IMR-90 (cell line): ENCODE data around the gene KLK14. TPM values are rescaled to one million over a fixed set of nuclear protein-coding genes. Genes with fewer than 3 reads are reported as not detected.

Experiments used
- ATAC-seq: fragments of 200-7000 bp; cut with Tn5 transposase; 2 replicates; pipeline ENCODE4 v1.9.1; 2020; ENCODE audit warnings: low read depth, mild to moderate bottlenecking, moderate library complexity
- BruUV-seq: library from RNA; stranded (reverse); fragments of 400-500 nt; replicated peaks from 2 replicates; lab custom pipeline; 2021; lab: Mats Ljungman, UMichigan
- CTCF ChIA-PET: fragments of 300-600 bp; formaldehyde crosslinking; extraction: SDS; loops from one replicate; lab custom pipeline; 2021; ENCODE audit warnings: antibody characterized with exemption; lab: Yijun Ruan, JAX
- POLR2A ChIA-PET: fragments of 300-600 bp; sonication (Branson Sonifier 250); formaldehyde crosslinking; loops from one replicate; lab custom pipeline; 2022; ENCODE audit warnings: antibody characterized with exemption; ENCODE audit not compliant: unreplicated experiment; lab: Charles Lee
- DNase-seq: peaks from one replicate; pipeline ENCODE4 v3.0.0; 2013
- H2AFZ ChIP-seq: replicated peaks from 2 replicates; pipeline ENCODE3; 2013; ENCODE audit warnings: low read length, mild to moderate bottlenecking; ENCODE audit not compliant: poor library complexity
- H2AK5ac ChIP-seq: 2 replicates; pipeline ENCODE4 v1.6.1; 2013; ENCODE audit warnings: low read depth, low read length, inconsistent platforms
- H2AK9ac ChIP-seq: replicated peaks from 2 replicates; pipeline ENCODE3; 2013; ENCODE audit warnings: mild to moderate bottlenecking, low read depth, low read length, moderate library complexity; ENCODE audit not compliant: poor library complexity
- H2BK120ac ChIP-seq: 2 replicates; pipeline ENCODE4 v1.6.1; 2013; ENCODE audit warnings: low read depth, low read length, inconsistent platforms
- H2BK15ac ChIP-seq: 3 replicates; pipeline ENCODE4 v1.6.1; 2013; ENCODE audit warnings: low read depth, low read length, inconsistent platforms
- H2BK20ac ChIP-seq: 2 replicates; pipeline ENCODE4 v1.6.1; 2013; ENCODE audit warnings: low read depth, mild to moderate bottlenecking, inconsistent platforms, low read length, moderate library complexity
- H2BK5ac ChIP-seq: 2 replicates; pipeline ENCODE4 v1.6.1; 2013; ENCODE audit warnings: mild to moderate bottlenecking, low read depth, low read length, inconsistent platforms; ENCODE audit not compliant: poor library complexity, severe bottlenecking
- H3K14ac ChIP-seq: replicated peaks from 2 replicates; pipeline ENCODE4 v1.6.1; 2013; ENCODE audit warnings: low read depth, low read length, inconsistent platforms
- H3K18ac ChIP-seq: 2 replicates; pipeline ENCODE4 v1.6.1; 2013; ENCODE audit warnings: low read depth, low read length, control low read depth
- H3K23ac ChIP-seq: 2 replicates; pipeline ENCODE4 v1.6.1; 2013; ENCODE audit warnings: low read depth, low read length, inconsistent platforms
- H3K27ac ChIP-seq: 2 replicates; pipeline ENCODE4 v1.5.1; 2013; ENCODE audit warnings: mild to moderate bottlenecking, control low read depth, low read length; ENCODE audit not compliant: insufficient read depth
- H3K27me3 ChIP-seq: 2 replicates; pipeline ENCODE4 v1.6.1; 2013; ENCODE audit warnings: low read length; ENCODE audit not compliant: control insufficient read depth, insufficient read depth
- H3K36me3 ChIP-seq: 2 replicates; pipeline ENCODE4 v1.6.1; 2013; ENCODE audit warnings: low read length, mixed read lengths; ENCODE audit not compliant: control insufficient read depth, insufficient read depth
- H3K4ac ChIP-seq: 2 replicates; pipeline ENCODE4 v1.6.1; 2013; ENCODE audit warnings: low read depth, low read length, inconsistent platforms
- H3K4me1 ChIP-seq: 2 replicates; pipeline ENCODE4 v1.6.1; 2013; ENCODE audit warnings: low read length, mixed read lengths; ENCODE audit not compliant: control insufficient read depth, insufficient read depth
- H3K4me2 ChIP-seq: 2 replicates; pipeline ENCODE4 v1.6.1; 2013; ENCODE audit warnings: low read depth, mild to moderate bottlenecking, control low read depth, low read length, moderate library complexity
- H3K4me3 ChIP-seq: 2 replicates; pipeline ENCODE4 v1.5.1; 2013; ENCODE audit warnings: low read depth, mild to moderate bottlenecking, control low read depth, low read length, moderate library complexity; ENCODE audit not compliant: insufficient read depth
- H3K56ac ChIP-seq: 2 replicates; pipeline ENCODE4 v1.6.1; 2013; ENCODE audit warnings: low read length, inconsistent platforms; ENCODE audit not compliant: insufficient read depth; ENCODE audit errors: extremely low read depth
- H3K79me1 ChIP-seq, 2 experiments: 2 replicates each; pipeline ENCODE4 v1.6.1; 2013; ENCODE audit warnings: low read length in 2 of 2, inconsistent platforms in 1 of 2, low read depth in 1 of 2
- H3K9ac ChIP-seq: 2 replicates; pipeline ENCODE4 v1.6.1; 2013; ENCODE audit warnings: low read depth, low read length, control low read depth
- H3K9me1 ChIP-seq: 2 replicates; pipeline ENCODE4 v1.6.1; 2013; ENCODE audit warnings: low read length, inconsistent platforms; ENCODE audit not compliant: insufficient read depth
- H3K9me3 ChIP-seq: 2 replicates; pipeline ENCODE4 v1.6.1; 2013; ENCODE audit warnings: low read length; ENCODE audit not compliant: control insufficient read depth, insufficient read depth
- H4K20me1 ChIP-seq: 2 replicates; pipeline ENCODE4 v1.6.1; 2013; ENCODE audit warnings: low read length, inconsistent platforms; ENCODE audit not compliant: insufficient read depth
- H4K5ac ChIP-seq: 2 replicates; pipeline ENCODE4 v1.6.1; 2013; ENCODE audit warnings: mild to moderate bottlenecking, low read depth, low read length, control low read depth
- H4K8ac ChIP-seq, 2 experiments: 2 replicates each; pipeline ENCODE4 v1.6.1; 2013; ENCODE audit warnings: low read depth in 2 of 2, low read length in 2 of 2, control low read depth in 1 of 2, inconsistent platforms in 1 of 2
- H4K91ac ChIP-seq: 2 replicates; pipeline ENCODE4 v1.6.1; 2013; ENCODE audit warnings: low read depth, low read length, inconsistent platforms; ENCODE audit not compliant: insufficient read depth
- CEBPB ChIP-seq: IDR thresholded peaks from 2 replicates; pipeline ENCODE4 v1.6.1; 2012; ENCODE audit warnings: low read depth, low read length, improper control_type of control experiment
- CHD1 ChIP-seq: IDR thresholded peaks from 2 replicates; pipeline ENCODE4 v1.6.1; 2012; ENCODE audit warnings: low read depth, low read length, improper control_type of control experiment
- CTCF ChIP-seq: conservative IDR thresholded peaks from 2 replicates; pipeline ENCODE4 v1.5.1; 2012; ENCODE audit warnings: mild to moderate bottlenecking, low read depth, low read length, improper control_type of control experiment
- ELK1 ChIP-seq: fragments of 150-350 bp; IDR thresholded peaks from 2 replicates; pipeline ENCODE4 v1.6.1; 2016; ENCODE audit warnings: low read depth, mild to moderate bottlenecking, low read length, moderate library complexity, borderline replicate concordance
- FOS ChIP-seq: fragments of 150-350 bp; IDR thresholded peaks from 2 replicates; pipeline ENCODE4 v1.6.1; 2016; ENCODE audit warnings: low read depth, low read length
- MAZ ChIP-seq: IDR thresholded peaks from 2 replicates; pipeline ENCODE4 v1.6.1; 2012; ENCODE audit warnings: low read depth, mild to moderate bottlenecking, low read length, improper control_type of control experiment, moderate library complexity, borderline replicate concordance
- MXI1 ChIP-seq: IDR thresholded peaks from 2 replicates; pipeline ENCODE4 v1.6.1; 2012; ENCODE audit warnings: low read depth, mild to moderate bottlenecking, low read length, moderate library complexity, borderline replicate concordance
- NFE2L2 ChIP-seq: fragments of 150-350 bp; IDR thresholded peaks from 2 replicates; pipeline ENCODE4 v1.6.1; 2016; ENCODE audit warnings: low read depth, mild to moderate bottlenecking, low read length
- POLR2A ChIP-seq: IDR thresholded peaks from 2 replicates; pipeline ENCODE4 v1.6.1; 2012; ENCODE audit warnings: mild to moderate bottlenecking, low read depth, low read length
- RAD21 ChIP-seq: IDR thresholded peaks from 2 replicates; pipeline ENCODE4 v1.6.1; 2012; ENCODE audit warnings: low read length, improper control_type of control experiment
- RCOR1 ChIP-seq: IDR thresholded peaks from 2 replicates; pipeline ENCODE4 v1.6.1; 2012; ENCODE audit warnings: mild to moderate bottlenecking, low read length, improper control_type of control experiment; ENCODE audit not compliant: insufficient replicate concordance
- RFX5 ChIP-seq: IDR thresholded peaks from 2 replicates; pipeline ENCODE4 v1.8.0; 2012; ENCODE audit warnings: low read depth, mild to moderate bottlenecking, low read length, moderate library complexity
- SMC3 ChIP-seq: fragments of 150-350 bp; IDR thresholded peaks from 2 replicates; pipeline ENCODE4 v1.6.1; 2016; ENCODE audit warnings: low read depth, mild to moderate bottlenecking, antibody characterized with exemption, low read length, moderate library complexity
- USF2 ChIP-seq: fragments of 150-350 bp; IDR thresholded peaks from 2 replicates; pipeline ENCODE4 v1.6.1; 2017; ENCODE audit warnings: mild to moderate bottlenecking, antibody characterized with exemption, low read length, low read depth
- WGBS, 2 experiments: methylation state at CpG; one replicate each; pipeline versions ENCODE4 v1.1.5 to v1.1.7; 2013; ENCODE audit warnings: missing lambda C conversion rate in 2 of 2; ENCODE audit not compliant: insufficient read length in 1 of 2; ENCODE audit errors: extremely low coverage in 2 of 2; 5-methylcytosine and 5-hydroxymethylcytosine counted together
- dilution Hi-C: fragments of 300-500 bp; cut with HindIII; formaldehyde crosslinking; loops from one replicate; pipeline ENCODE4 v1.14.3; 2018; ENCODE audit warnings: low sequenced_read_pairs; ENCODE audit not compliant: unreplicated experiment
- in situ Hi-C: fragments of 300-500 bp; cut with MboI; formaldehyde crosslinking; loops from 3 replicates; pipeline ENCODE4 v1.14.3; 2019; ENCODE audit warnings: low sequenced_read_pairs, inconsistent platforms, mixed read lengths
- intact Hi-C: fragments of 100-400 bp; cut with micrococcal nuclease; formaldehyde crosslinking; loops from 2 replicates; pipeline ENCODE4 v1.10.0; 2022
- polyA plus RNA-seq, 3 experiments: library from polyadenylated mRNA; depleted of rRNA; stranded (reverse); fragments of >200 nt; gene quantifications; 2 replicates each; pipeline ENCODE4 v1.2.3, GENCODE V29; 2012; ENCODE audit warnings: low replicate concordance in 1 of 3
- total RNA-seq: library from RNA; depleted of rRNA; stranded (reverse); fragments of >200 nt; gene quantifications from 2 replicates; pipeline ENCODE4 v1.2.3, GENCODE V29; 2012

The KLK14 gene
- total and polyA plus RNA-seq, 2 of the 4 experiments (the other 2 are of a cell fraction), result not detected

GRCh38 chr19:51093510-51094345 is 11.0 kb upstream of the KLK14 start:
- no peaks in the 10 kb centered on the region for H3K27me3 ChIP-seq
- no peak overlapping the region for H4K91ac ChIP-seq
- no TSS peak for BruUV-seq
- no peak overlapping the region for H3K56ac ChIP-seq
- no peak overlapping the region for H4K5ac ChIP-seq
- peak overlapping the region; percentile 34 for H2AK9ac ChIP-seq
- no peak overlapping the region for H2BK20ac ChIP-seq
- ATAC-seq (peak; percentile 40), DNase-seq (no peak)
- dilution Hi-C loops, result no loop called here
- H2AFZ ChIP-seq, result no peak overlapping the region
- CTCF ChIA-PET, result interaction anchor here (1.0 kb wide), 1 partner anchor 72 kb away, joined by 3 read pairs; no protein-coding TSS in a partner anchor
- H3K23ac ChIP-seq, result no peak overlapping the region
- WGBS, 2 experiments, result 40% methylated on average over 9 of the region's 22 CpGs; no CpG with 5 or more reads in 1 of the 2 experiments
- H3K14ac ChIP-seq, result no peak overlapping the region
- no peak overlapping the region for H2BK120ac ChIP-seq
- no peak overlapping the region for H3K4me2 ChIP-seq
- no peak overlapping the region for H3K4ac ChIP-seq
- H3K4me1 ChIP-seq, result peaks cover 3% of the 10 kb centered on the region; the same call in 1 of the 2 replicates
- no peak overlapping the region for H2BK15ac ChIP-seq
- no peaks in the 10 kb centered on the region for H3K9me1 ChIP-seq
- H3K18ac ChIP-seq, result no peak overlapping the region
- peaks cover 6% of the 10 kb centered on the region for H3K36me3 ChIP-seq
- no peak overlapping the region for H3K4me3 ChIP-seq
- in situ Hi-C loops, result no loop called here
- no peak overlapping the region for H2BK5ac ChIP-seq
- no peak overlapping the region for H3K27ac ChIP-seq
- intact Hi-C loops, result loop anchor here (1.0 kb wide), 1 partner anchor 72 kb away; no protein-coding TSS in a partner anchor
- no peak overlapping the region for H2AK5ac ChIP-seq
- H3K79me1 ChIP-seq, result peaks cover 0 to 10% of the 10 kb centered on the region in 2 experiments; a peak in 1 of 4 replicates
- H3K9me3 ChIP-seq, result no peaks in the 10 kb centered on the region
- H4K8ac ChIP-seq, result no peak overlapping the region
- H3K9ac ChIP-seq, result no peak overlapping the region
- POLR2A ChIA-PET, result no interaction called here
- peaks cover 10% of the 10 kb centered on the region for H4K20me1 ChIP-seq
- no peak for TF ChIP-seq MXI1
- TF ChIP-seq FOS, result no peak
- TF ChIP-seq MAZ, result no peak
- TF ChIP-seq USF2, result no peak
- TF ChIP-seq ELK1, result no peak
- no peak for TF ChIP-seq SMC3
- no peak for TF ChIP-seq RAD21
- TF ChIP-seq RCOR1, result no peak
- TF ChIP-seq POLR2A, result no peak
- no peak for TF ChIP-seq CHD1
- TF ChIP-seq RFX5, result no peak
- no peak for TF ChIP-seq NFE2L2
- TF ChIP-seq CTCF, result no peak
- TF ChIP-seq CEBPB, result no peak
